ENCODE measurements around the gene C22orf15.

The C22orf15 gene

DNA sequence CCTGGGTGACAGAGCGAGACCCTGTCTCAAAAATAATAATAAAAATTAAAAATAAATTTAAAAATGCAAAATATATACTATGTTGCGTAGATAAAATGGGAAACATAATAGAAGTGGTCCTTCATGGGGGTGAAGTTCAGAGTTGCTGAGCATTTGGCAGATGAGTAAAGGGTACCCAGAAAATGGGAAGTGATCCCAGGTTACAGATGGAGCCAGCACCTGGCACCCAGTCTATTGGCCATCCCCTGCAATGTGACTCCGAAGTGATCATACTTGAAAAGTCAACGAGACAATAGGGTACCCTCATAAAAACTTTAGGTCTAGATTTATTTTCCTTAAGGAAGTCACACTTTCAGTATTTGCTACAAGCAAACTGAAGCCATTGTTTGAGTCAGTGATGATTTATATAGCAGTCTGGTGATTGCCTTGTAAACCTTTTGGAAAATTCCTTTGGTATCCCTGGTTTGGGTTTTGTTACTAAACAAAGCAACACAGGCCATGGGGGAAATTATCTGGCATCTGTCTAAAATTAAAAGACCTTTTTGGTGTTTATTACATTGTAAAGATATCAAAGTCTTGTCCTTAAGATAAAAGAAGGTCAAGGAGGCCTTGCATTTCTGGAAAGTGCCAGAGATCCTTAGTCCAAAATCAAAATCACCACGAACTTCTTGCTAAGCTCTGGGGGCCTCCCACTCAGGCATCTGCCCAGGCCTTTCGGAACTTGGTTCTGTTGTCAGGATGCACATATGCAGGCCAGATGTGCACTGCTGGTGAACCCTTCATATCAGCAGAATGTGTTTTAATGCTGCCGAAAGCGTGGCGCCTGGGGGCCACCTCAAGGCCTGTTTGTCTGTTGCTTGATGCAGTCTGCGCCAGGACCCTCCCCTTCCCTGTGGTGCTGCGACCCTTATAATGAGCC is 28.3 kb downstream of the C22orf15 start:
- DNase-seq = no peak

GRCh38 chr22:23791738-23792645 is 29.2 kb downstream of the C22orf15 start:
- no peak for DNase-seq

DNA sequence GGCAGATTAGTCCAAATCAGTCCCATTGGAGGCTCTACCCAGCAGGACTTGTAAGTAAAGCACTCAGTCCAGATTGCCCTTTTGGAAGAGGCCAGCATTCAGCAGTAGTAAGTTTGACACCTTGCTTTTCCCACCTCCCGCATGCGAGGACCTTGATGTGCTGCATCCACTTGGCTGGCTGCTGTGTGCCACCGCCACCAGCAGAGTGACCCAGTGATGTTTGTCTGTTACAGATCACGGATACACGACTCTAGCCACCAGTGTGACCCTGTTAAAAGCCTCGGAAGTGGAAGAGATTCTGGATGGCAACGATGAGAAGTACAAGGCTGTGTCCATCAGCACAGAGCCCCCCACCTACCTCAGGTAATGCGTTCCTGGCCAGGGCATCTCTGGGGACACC is 30.5 kb downstream of the C22orf15 start:
- DNase-seq = no peak

DNA sequence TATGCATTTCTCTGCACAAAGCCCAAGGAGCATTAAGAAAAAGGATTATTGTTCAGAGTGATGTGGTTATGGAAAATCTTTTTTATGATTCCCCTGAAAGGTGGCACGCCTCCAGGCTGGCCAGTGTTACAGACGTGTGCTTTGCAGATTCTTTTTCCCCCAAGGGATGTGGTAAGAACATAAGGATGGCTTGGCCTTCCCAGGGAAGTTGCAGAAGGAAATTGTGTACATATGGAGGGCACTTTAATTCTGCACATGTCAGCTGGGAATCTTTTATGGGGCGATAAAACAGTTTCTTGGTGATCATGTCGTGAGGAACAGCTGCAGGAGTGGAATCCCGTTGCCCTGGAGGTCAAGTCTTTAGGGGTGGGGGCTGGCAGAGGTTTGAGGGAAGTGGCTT is 33.7 kb downstream of the C22orf15 start:
- no peak for DNase-seq

DNA sequence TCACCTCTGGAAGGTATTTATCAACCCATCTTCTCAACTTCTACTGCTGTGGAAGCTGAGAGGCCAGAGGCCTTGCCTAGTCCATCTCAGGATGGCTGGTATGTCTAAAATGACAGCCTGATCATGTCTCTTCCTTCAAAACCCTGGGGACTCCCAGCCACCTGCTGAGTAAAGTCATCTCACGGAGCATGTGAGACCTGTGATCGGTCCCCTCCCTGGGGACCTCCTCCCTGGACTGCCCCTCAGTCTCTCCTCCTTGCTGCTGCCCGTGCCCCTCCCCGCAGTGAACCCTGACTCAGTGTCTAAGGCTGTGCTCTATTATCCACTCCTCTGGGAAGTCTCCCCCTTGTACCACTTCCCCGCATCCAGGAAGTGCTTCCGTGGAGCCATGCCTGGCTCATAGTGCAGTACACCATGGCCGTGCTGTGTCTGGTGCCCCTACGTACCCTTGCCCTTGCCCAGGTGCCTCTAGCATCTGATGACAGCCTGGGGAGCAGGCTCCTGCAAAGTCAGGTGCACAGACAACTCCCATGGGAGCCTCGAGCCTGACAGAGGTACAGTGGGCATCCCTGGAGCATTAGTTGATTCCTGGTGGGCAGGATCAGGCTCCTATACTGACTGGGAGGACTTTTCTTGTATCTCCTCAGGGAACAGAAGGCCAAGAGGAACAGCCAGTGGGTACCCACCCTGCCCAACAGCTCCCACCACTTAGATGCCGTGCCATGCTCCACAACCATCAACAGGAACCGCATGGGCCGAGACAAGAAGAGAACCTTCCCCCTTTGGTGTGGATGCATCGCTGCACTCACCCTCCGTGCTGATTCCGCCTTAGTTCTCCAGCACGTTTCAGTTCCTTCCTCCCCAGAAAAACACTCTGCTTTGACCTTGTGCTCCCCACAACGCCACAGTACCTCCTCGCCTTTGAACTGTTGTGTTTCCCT is 37.8 kb downstream of the C22orf15 start:
- no peak for DNase-seq

- DNase-seq = no peak
Observed at GRCh38 chr22:23801238-23801821, 38.5 kb downstream of the C22orf15 start.

DNA sequence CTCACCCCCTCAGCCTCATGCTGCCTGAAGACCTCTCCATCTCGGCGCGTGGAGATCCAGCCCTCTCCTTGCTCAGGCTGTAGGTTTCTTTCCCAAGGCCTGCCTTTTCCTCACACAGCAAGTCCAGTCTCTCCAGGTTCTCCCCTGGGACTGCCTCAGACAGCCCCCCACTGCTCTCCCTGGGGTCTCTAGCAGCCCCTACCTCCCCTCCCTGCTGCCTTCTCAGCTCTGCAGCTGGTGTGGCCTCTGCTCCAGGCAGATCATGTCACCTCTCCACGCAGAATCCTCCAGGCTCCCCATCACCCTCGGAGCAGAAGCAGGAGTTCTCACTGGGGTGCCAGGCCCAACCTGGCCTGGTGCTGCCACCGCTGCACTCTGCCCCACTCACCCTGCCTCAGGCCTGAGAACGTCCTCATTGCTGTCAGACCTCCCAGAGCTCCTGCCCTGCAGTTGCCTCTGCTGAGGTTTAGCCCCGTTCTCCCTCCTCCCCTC is 39.1 kb downstream of the C22orf15 start:
- no peak for DNase-seq

GRCh38 chr22:23803001-23803819 is 40.4 kb downstream of the C22orf15 start:
- DNase-seq = no peak

DNA sequence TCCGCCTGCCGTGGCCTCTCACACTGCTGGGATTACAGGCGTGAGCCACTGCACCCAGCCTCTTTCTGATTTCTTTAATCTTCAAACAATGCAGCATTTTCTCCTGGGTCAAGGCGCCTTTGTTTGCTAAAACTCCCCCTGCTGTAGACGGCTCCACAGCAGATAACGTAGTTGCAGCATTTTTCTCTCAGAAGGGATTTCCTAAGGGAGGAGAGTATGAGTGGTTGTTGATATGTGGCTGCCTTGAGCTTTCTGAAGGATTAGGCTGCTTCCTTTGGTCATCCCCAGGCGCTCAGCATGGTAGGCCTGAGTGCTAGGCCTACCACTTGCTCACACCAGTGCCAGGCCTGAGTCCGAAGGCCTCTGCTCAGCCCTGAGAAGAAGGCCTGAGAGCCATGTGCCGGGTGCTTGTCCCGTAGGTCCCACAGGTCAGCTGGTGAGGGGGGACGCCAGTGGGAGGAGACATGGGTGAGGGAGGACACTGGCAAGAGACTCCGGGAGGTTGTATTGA is 42.0 kb downstream of the C22orf15 start:
- DNase-seq = no peak

DNA sequence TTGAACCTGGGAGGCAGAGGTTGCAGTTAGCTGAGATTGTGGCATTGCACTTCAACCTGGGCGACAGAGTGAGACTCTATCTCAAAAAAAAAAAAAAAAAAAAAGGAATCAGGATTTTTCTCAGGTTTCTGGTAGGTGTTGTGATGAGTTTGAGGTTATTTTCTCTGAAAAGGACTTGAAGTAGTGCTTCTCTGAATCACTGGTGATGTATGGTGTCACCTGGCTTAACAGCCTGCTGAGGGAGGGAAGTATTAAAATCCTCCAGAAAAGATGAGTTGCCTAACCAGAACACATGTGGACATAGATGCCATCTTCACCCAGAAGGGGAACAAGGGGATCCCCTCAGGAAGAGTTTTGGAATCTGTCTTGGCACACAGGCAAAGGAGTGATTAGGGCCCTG is 44.0 kb downstream of the C22orf15 start:
- no peak for DNase-seq

DNA sequence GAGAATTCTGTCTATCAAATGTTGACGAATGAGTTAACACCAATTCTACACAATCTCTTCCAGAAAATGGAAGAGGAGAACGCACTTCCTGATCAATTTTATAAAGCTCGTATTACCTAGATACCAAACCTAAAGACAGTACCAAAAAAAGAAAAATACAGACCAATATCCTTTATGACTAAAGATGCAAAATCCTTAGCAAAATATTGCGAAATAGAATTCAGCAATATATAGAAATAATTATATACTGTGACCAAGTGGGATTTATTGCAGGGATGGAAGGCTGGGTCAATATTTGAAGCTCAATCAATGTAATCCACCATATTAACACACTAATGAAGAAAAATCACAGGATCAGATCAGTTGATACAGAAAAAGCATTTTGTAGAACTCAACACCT is 49.6 kb downstream of the C22orf15 start:
- DNase-seq = no peak

Data from Kasumi-1 (cell line).